DMS114 treated with DMSO at 0.1 percent for 48 hours (cell line): ENCODE results near the gene ZNF638.

Experiments used
- DNase-seq: peaks from one replicate; lab custom pipeline; 2025; ENCODE audit not compliant: unreplicated experiment; lab: John Stamatoyannopoulos, UW

ZNF638 gene

GRCh38 chr2:71455011-71455740 is 123.6 kb downstream of the ZNF638 start:
- no peak for DNase-seq

GRCh38 chr2:71455741-71456569 is 124.4 kb downstream of the ZNF638 start:
- DNase-seq: no peak

- no peak for DNase-seq
Observed at GRCh38 chr2:71456617-71457016, 125.0 kb downstream of the ZNF638 start.

GRCh38 chr2:71457123-71457915 is 125.7 kb downstream of the ZNF638 start:
- DNase-seq: no peak

GRCh38 chr2:71457923-71458322 is 126.3 kb downstream of the ZNF638 start:
- DNase-seq: no peak

GRCh38 chr2:71458413-71459083 is 127.0 kb downstream of the ZNF638 start:
- no peak for DNase-seq

GRCh38 chr2:71459084-71459431 is 127.5 kb downstream of the ZNF638 start:
- DNase-seq: no peak

GRCh38 chr2:71460056-71460455 is 128.5 kb downstream of the ZNF638 start:
- DNase-seq: no peak

- DNase-seq: peak; percentile 14
Observed at GRCh38 chr2:71460595-71461303, 129.2 kb downstream of the ZNF638 start.

GRCh38 chr2:71461304-71461671 is 129.7 kb downstream of the ZNF638 start:
- no peak for DNase-seq

- DNase-seq: no peak
Observed at GRCh38 chr2:71462056-71462605, 130.5 kb downstream of the ZNF638 start.

GRCh38 chr2:71462641-71463341 is 131.2 kb downstream of the ZNF638 start:
- DNase-seq: no peak

GRCh38 chr2:71463342-71463654 is 131.7 kb downstream of the ZNF638 start:
- no peak for DNase-seq

GRCh38 chr2:71464389-71464788 is 132.8 kb downstream of the ZNF638 start:
- DNase-seq: no peak

GRCh38 chr2:71465356-71465755 is 133.8 kb downstream of the ZNF638 start:
- no peak for DNase-seq

GRCh38 chr2:71465961-71466300 is 134.3 kb downstream of the ZNF638 start:
- no peak for DNase-seq

GRCh38 chr2:71466301-71467179 is 135.0 kb downstream of the ZNF638 start:
- peak; percentile 24 for DNase-seq

GRCh38 chr2:71467180-71467815 is 135.7 kb downstream of the ZNF638 start:
- no peak for DNase-seq
